ENCODE results near the gene SOX4. TPM values are rescaled to one million over a fixed set of nuclear protein-coding genes. Genes with fewer than 3 reads are reported as not detected.
A peak's percentile ranks its signal among the peaks of the same experiment; 100 is the strongest.

SOX4 gene
- total and polyA plus RNA-seq, 2 donors from 2014 or later = 5.5 to 36.5 TPM

DNA sequence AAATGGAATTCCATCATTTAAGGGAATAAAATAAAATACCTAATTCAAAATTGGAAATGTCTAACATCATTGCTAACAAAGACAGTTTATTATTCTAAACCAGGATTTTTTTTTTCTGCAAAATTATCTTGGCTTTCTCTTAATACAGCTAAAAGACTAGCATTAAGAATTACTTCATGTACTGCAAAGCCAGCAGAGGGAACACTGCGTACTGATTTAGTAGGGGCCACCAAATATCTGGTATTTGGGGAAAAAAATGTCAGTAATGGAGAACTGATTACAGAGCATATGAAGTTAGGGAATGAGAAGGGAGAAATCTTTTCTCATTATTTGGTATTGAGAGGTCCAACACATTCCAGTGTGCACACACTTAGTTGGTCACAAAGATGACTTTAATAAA lies 3.2 kb upstream of the SOX4 start:
- no peak overlapping the region for H3K27ac ChIP-seq (ENCODE audit: low read depth in 2 of 2, low read length in 2 of 2)
- H3K27me3 ChIP-seq (ENCODE audit: control insufficient read depth, insufficient read depth, low read length) = no peaks in the 10 kb centered on the region
- no peaks in the 10 kb centered on the region for H3K36me3 ChIP-seq (ENCODE audit: control insufficient read depth in 2 of 3, insufficient read depth in 3 of 3, low read length in 3 of 3)
- no peak overlapping the region for H3K9ac ChIP-seq (ENCODE audit: low read length in 3 of 3)
- peak in 2 of 5 donors; percentile 20 to 54 for DNase-seq
- TF ChIP-seq, protein P1, sequence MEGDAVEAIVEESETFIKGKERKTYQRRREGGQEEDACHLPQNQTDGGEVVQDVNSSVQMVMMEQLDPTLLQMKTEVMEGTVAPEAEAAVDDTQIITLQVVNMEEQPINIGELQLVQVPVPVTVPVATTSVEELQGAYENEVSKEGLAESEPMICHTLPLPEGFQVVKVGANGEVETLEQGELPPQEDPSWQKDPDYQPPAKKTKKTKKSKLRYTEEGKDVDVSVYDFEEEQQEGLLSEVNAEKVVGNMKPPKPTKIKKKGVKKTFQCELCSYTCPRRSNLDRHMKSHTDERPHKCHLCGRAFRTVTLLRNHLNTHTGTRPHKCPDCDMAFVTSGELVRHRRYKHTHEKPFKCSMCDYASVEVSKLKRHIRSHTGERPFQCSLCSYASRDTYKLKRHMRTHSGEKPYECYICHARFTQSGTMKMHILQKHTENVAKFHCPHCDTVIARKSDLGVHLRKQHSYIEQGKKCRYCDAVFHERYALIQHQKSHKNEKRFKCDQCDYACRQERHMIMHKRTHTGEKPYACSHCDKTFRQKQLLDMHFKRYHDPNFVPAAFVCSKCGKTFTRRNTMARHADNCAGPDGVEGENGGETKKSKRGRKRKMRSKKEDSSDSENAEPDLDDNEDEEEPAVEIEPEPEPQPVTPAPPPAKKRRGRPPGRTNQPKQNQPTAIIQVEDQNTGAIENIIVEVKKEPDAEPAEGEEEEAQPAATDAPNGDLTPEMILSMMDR (IDR thresholded peaks at IDR 0.05; ENCODE audit: borderline replicate concordance, extremely low read depth, insufficient read depth) = no peak
- H3K4me3 ChIP-seq (ENCODE audit: low read length in 3 of 3) = no peak overlapping the region
- no peaks in the 10 kb centered on the region for H3K9me3 ChIP-seq (ENCODE audit: control insufficient read depth in 2 of 3, insufficient read depth in 1 of 3, low read length in 3 of 3)
- no peak for FAIRE-seq
- intact Hi-C loops (cut with DNase I) = no loop called here
- H3K4me1 ChIP-seq (ENCODE audit: control insufficient read depth in 2 of 3, insufficient read depth in 2 of 3, low read depth in 1 of 3, low read length in 3 of 3) = peaks cover 0 to 10% (median 0%) of the 10 kb centered on the region in 3 donors

DNA sequence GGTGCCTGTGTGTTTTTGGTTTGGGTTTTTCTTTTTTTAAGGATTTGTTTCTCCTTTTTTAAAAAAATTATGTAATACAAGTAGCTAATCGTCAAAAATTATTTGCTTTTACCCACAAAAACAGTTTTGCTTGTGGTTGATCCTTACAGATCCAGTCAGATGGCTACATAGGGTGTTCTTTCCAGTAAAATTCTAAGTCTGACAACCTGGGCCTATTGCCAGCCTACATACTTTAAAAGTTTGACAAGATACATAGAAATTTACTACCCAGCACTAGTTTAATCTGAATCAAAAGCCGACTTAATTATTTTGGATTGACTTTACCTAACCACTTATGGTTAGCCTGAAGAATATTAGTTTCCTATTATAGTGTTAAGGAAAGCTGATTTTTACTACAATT lies 2.1 kb upstream of the SOX4 start:
- intact Hi-C loops (cut with DNase I) = no loop called here
- FAIRE-seq (no peak), DNase-seq (no peak)
- Histone ChIP-seq H3K27me3 (ENCODE audit: control insufficient read depth, insufficient read depth, low read length) (no peaks in the 10 kb centered on the region), H3K4me1 (ENCODE audit: control insufficient read depth in 2 of 3, insufficient read depth in 2 of 3, low read depth in 1 of 3, low read length in 3 of 3) (peaks cover 0 to 10% (median 0%) of the 10 kb centered on the region in 3 donors), H3K9ac (ENCODE audit: low read length in 3 of 3) (no peak overlapping the region), H3K4me3 (ENCODE audit: low read length in 3 of 3) (no peak overlapping the region), H3K36me3 (ENCODE audit: control insufficient read depth in 2 of 3, insufficient read depth in 3 of 3, low read length in 3 of 3) (no peaks in the 10 kb centered on the region), H3K27ac (ENCODE audit: low read depth in 2 of 2, low read length in 2 of 2) (no peak overlapping the region), H3K9me3 (ENCODE audit: control insufficient read depth in 2 of 3, insufficient read depth in 1 of 3, low read length in 3 of 3) (no peaks in the 10 kb centered on the region)
- TF ChIP-seq, protein P1 (IDR thresholded peaks at IDR 0.05; ENCODE audit: borderline replicate concordance, extremely low read depth, insufficient read depth) = no peak

DNA sequence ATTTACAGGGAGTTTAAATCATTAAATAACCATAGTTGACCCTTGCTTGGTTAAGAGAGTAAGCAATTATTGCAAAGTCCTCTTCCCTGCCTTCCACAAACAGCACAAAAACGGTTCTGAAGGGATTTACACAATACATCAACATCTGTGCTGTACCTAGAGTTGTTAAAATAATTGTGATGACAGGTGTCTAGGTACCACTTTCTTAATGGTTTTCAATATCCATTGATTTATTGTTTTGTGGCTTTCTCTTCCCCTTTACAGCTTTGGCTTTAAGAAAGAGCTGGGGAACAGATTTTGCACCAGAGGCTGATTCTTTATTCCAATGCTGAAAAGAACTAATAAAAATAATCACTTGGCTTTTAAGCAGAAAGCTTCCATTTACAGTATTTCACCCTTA lies 598 bp upstream of the SOX4 start:
- DNase-seq (no peak), FAIRE-seq (no peak)
- TF ChIP-seq, protein P1 (IDR thresholded peaks at IDR 0.05; ENCODE audit: borderline replicate concordance, extremely low read depth, insufficient read depth) = no peak
- Histone ChIP-seq H3K27me3 (ENCODE audit: control insufficient read depth, insufficient read depth, low read length) (no peaks in the 10 kb centered on the region), H3K9me3 (ENCODE audit: control insufficient read depth in 2 of 3, insufficient read depth in 1 of 3, low read length in 3 of 3) (no peaks in the 10 kb centered on the region), H3K9ac (ENCODE audit: low read length in 3 of 3) (peak overlapping the region in 1 of 3 donors; percentile 50), H3K36me3 (ENCODE audit: control insufficient read depth in 2 of 3, insufficient read depth in 3 of 3, low read length in 3 of 3) (no peaks in the 10 kb centered on the region), H3K4me3 (ENCODE audit: low read length in 3 of 3) (peak overlapping the region; percentile 73 to 88 (median 86)), H3K27ac (ENCODE audit: low read depth in 2 of 2, low read length in 2 of 2) (no peak overlapping the region), H3K4me1 (ENCODE audit: control insufficient read depth in 2 of 3, insufficient read depth in 2 of 3, low read depth in 1 of 3, low read length in 3 of 3) (peaks cover 0 to 2% (median 0%) of the 10 kb centered on the region in 3 donors)
- intact Hi-C loops (cut with DNase I) = no loop called here

DNA sequence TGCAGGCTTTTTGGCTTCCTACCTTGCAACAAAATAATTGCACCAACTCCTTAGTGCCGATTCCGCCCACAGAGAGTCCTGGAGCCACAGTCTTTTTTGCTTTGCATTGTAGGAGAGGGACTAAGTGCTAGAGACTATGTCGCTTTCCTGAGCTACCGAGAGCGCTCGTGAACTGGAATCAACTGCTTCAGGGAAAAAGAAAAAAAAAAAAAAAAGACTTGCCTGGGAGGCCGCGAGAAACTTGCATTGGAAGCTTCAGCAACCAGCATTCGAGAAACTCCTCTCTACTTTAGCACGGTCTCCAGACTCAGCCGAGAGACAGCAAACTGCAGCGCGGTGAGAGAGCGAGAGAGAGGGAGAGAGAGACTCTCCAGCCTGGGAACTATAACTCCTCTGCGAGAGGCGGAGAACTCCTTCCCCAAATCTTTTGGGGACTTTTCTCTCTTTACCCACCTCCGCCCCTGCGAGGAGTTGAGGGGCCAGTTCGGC lies 420 bp downstream of the SOX4 start:
- FAIRE-seq (no peak), DNase-seq (no peak)
- intact Hi-C loops (cut with DNase I) = no loop called here
- Histone ChIP-seq H3K9ac (ENCODE audit: low read length in 3 of 3) (peak overlapping the region; percentile 91 to 99 (median 93)), H3K27ac (ENCODE audit: low read depth in 2 of 2, low read length in 2 of 2) (peak overlapping the region; percentile 90 to 96), H3K4me1 (ENCODE audit: control insufficient read depth in 2 of 3, insufficient read depth in 2 of 3, low read depth in 1 of 3, low read length in 3 of 3) (peaks cover 0 to 5% (median 0%) of the 10 kb centered on the region in 3 donors), H3K36me3 (ENCODE audit: control insufficient read depth in 2 of 3, insufficient read depth in 3 of 3, low read length in 3 of 3) (no peaks in the 10 kb centered on the region), H3K9me3 (ENCODE audit: control insufficient read depth in 2 of 3, insufficient read depth in 1 of 3, low read length in 3 of 3) (no peaks in the 10 kb centered on the region), H3K27me3 (ENCODE audit: control insufficient read depth, insufficient read depth, low read length) (no peaks in the 10 kb centered on the region), H3K4me3 (ENCODE audit: low read length in 3 of 3) (peak overlapping the region; percentile 86 to 99 (median 88))
- TF ChIP-seq, protein P1 (IDR thresholded peaks at IDR 0.05; ENCODE audit: borderline replicate concordance, extremely low read depth, insufficient read depth) = no peak
